GM06990 (cell line): ENCODE data around the gene TRIM37.

Experiments
- DNase-seq: peaks from one replicate; pipeline ENCODE4 v3.0.0-alpha.2; 2011; ENCODE audit not compliant: insufficient read length; ENCODE audit errors: extremely low read depth
- H3K27me3 ChIP-seq: replicated peaks from 2 replicates; pipeline ENCODE4 v1.6.0; 2011; ENCODE audit warnings: low read length; ENCODE audit not compliant: control insufficient read depth, insufficient read depth
- H3K36me3 ChIP-seq: 2 replicates; pipeline ENCODE4 v1.5.1; 2011; ENCODE audit warnings: low read length; ENCODE audit not compliant: control insufficient read depth, insufficient read depth
- H3K4me3 ChIP-seq: replicated peaks from 2 replicates; pipeline ENCODE4 v1.5.1; 2011; ENCODE audit warnings: low read depth, mild to moderate bottlenecking, control low read depth, low read length
- TF ChIP-seq, protein P1 (sequence below): IDR thresholded peaks from 2 replicates; pipeline ENCODE4 v1.5.1; 2011; ENCODE audit warnings: low read length, control low read depth, mild to moderate bottlenecking, inconsistent platforms; ENCODE audit not compliant: insufficient read depth, poor library complexity, severe bottlenecking

Gene TRIM37

DNA sequence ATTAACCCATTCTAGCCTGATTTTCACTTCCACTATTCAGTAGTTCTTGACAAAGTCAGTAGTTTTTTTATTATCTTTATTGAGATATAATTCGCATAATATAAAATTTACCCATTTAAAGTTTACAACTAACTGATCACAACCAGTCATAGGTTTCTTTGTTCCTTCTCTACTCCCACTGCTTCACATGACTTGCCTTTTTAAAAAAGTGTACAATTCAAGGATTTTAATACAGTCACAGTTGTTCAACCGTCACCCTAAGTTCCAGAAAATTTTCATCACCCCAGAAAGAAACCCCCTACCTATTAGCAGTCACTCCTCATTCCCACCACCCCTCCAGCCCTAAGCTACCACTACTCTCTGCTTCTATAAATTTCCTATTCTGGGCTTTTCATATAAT lies 162.5 kb downstream of the TRIM37 start:
- Histone ChIP-seq H3K36me3 (no peaks in the 10 kb centered on the region), H3K4me3 (no peak overlapping the region), H3K27me3 (no peaks in the 10 kb centered on the region)
- TF ChIP-seq, protein P1, sequence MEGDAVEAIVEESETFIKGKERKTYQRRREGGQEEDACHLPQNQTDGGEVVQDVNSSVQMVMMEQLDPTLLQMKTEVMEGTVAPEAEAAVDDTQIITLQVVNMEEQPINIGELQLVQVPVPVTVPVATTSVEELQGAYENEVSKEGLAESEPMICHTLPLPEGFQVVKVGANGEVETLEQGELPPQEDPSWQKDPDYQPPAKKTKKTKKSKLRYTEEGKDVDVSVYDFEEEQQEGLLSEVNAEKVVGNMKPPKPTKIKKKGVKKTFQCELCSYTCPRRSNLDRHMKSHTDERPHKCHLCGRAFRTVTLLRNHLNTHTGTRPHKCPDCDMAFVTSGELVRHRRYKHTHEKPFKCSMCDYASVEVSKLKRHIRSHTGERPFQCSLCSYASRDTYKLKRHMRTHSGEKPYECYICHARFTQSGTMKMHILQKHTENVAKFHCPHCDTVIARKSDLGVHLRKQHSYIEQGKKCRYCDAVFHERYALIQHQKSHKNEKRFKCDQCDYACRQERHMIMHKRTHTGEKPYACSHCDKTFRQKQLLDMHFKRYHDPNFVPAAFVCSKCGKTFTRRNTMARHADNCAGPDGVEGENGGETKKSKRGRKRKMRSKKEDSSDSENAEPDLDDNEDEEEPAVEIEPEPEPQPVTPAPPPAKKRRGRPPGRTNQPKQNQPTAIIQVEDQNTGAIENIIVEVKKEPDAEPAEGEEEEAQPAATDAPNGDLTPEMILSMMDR, result no peak
- DNase-seq, result no peak

DNA sequence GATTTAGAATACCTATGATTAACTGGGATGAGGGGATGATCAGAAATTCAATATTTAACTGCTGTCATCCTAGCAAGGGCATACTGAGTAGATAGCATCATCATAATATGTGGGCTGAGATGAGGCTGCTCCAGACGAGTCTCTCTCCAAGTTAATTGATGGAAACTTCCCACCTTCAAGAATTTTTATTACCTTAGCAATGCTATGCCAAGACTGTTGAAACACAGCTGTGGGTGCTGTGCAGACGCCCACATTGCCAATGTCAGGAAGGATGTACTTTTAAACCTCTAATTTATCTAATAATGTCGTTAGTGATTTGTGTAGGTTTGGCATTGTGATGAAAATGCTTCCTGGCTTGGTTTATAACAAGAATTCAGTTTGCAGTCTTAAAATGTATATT lies 170.4 kb downstream of the TRIM37 start:
- DNase-seq, result no peak
- Histone ChIP-seq H3K36me3 (no peaks in the 10 kb centered on the region), H3K4me3 (no peak overlapping the region), H3K27me3 (no peaks in the 10 kb centered on the region)
- TF ChIP-seq, protein P1, result no peak

DNA sequence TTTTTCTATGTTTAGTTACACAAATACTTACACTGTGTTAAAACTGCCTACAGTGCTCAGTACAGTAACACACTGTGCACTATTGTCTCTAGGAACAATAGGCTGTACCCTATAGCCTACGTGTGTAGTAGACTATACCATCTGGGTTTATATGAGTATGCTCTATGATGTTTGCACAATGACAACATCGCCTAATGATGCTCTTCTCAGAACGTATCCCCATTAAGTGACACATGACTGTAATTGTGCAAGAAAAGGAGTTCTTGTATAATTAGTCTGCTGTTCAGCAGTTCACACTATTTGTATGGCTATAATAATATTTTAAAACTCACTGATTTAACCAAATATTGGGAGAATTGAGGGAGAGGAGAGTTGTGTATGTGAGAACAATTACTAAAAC lies 173.7 kb downstream of the TRIM37 start:
- TF ChIP-seq, protein P1, result no peak
- no peaks in the 10 kb centered on the region for H3K27me3 ChIP-seq
- no peaks in the 10 kb centered on the region for H3K36me3 ChIP-seq
- DNase-seq, result no peak
- no peak overlapping the region for H3K4me3 ChIP-seq
